Immature natural killer cell (primary cell): Measurements from ENCODE around the gene NDEL1. TPM values are rescaled to one million over a fixed set of nuclear protein-coding genes. Genes with fewer than 3 reads are reported as not detected.

Source experiments
- DNase-seq, 3 donors: peaks; one replicate each; pipeline ENCODE4 v3.0.0; 2022; ENCODE audit warnings: mixed read lengths in 1 of 3
- H3K27ac Mint-ChIP-seq, 6 donors: one replicate each; pipeline ENCODE4 v1.8.0; 2020; ENCODE audit warnings: mixed read lengths in 6 of 6, mild to moderate bottlenecking in 5 of 6, inconsistent platforms in 4 of 6, moderate library complexity in 3 of 6
- H3K27me3 Mint-ChIP-seq, 3 donors: one replicate each; pipeline ENCODE4 v1.8.0; 2020 to 2021; ENCODE audit warnings: low read depth in 3 of 3, mild to moderate bottlenecking in 3 of 3, mixed read lengths in 3 of 3, moderate library complexity in 3 of 3, inconsistent platforms in 1 of 3
- H3K36me3 Mint-ChIP-seq, 3 donors: one replicate each; pipeline ENCODE4 v1.8.0; 2020; ENCODE audit warnings: mixed read lengths in 3 of 3, inconsistent platforms in 2 of 3, mild to moderate bottlenecking in 2 of 3
- H3K4me1 Mint-ChIP-seq, 2 donors: one replicate each; pipeline ENCODE4 v1.8.0; 2020; ENCODE audit warnings: inconsistent platforms in 2 of 2, mild to moderate bottlenecking in 2 of 2, mixed read lengths in 2 of 2, moderate library complexity in 1 of 2
- H3K4me3 Mint-ChIP-seq, 5 donors: one replicate each; pipeline ENCODE4 v1.8.0; 2020; ENCODE audit warnings: mild to moderate bottlenecking in 5 of 5, mixed read lengths in 5 of 5, inconsistent platforms in 3 of 5, moderate library complexity in 3 of 5
- H3K9me3 Mint-ChIP-seq, 6 donors: one replicate each; pipeline ENCODE4 v1.8.0; 2020; ENCODE audit warnings: mild to moderate bottlenecking in 6 of 6, mixed read lengths in 6 of 6, inconsistent platforms in 4 of 6, moderate library complexity in 3 of 6
- polyA plus RNA-seq, 3 donors: library from polyadenylated mRNA; unstranded; fragments of 300-500 nt; fragmentation: Illumina TruSeq; gene quantifications; one replicate each; pipeline ENCODE4 v1.2.3, GENCODE V29; 2021

Gene NDEL1
- polyA plus RNA-seq, 3 donors from 2014 or later = 37.2 to 75.0 (median 54.4) TPM

GRCh38 chr17:8426094-8426720, 9.5 kb upstream of the NDEL1 start:
- Mint-ChIP-seq H3K27ac (no peak overlapping the region), H3K9me3 (no peaks in the 10 kb centered on the region), H3K4me1 (no peaks in the 10 kb centered on the region), H3K27me3 (peaks cover 6 to 9% (median 8%) of the 10 kb centered on the region in 3 donors), H3K4me3 (no peak overlapping the region), H3K36me3 (no peaks in the 10 kb centered on the region)
- DNase-seq = no peak

GRCh38 chr17:8426802-8427201, 8.9 kb upstream of the NDEL1 start:
- H3K4me1 Mint-ChIP-seq = no peaks in the 10 kb centered on the region
- no peak for DNase-seq
- no peaks in the 10 kb centered on the region for H3K36me3 Mint-ChIP-seq
- H3K27ac Mint-ChIP-seq = no peak overlapping the region
- H3K9me3 Mint-ChIP-seq = no peaks in the 10 kb centered on the region
- H3K27me3 Mint-ChIP-seq = peaks cover 6 to 8% (median 8%) of the 10 kb centered on the region in 3 donors
- H3K4me3 Mint-ChIP-seq = no peak overlapping the region

- Mint-ChIP-seq H3K36me3 (no peaks in the 10 kb centered on the region), H3K9me3 (no peaks in the 10 kb centered on the region)
Measured at GRCh38 chr17:8430966-8431365, 4.7 kb upstream of the NDEL1 start.

GRCh38 chr17:8436169-8436843, 622 bp downstream of the NDEL1 start:
- H3K4me3 Mint-ChIP-seq = peak overlapping the region; percentile 92 to 98 (median 96)
- H3K4me1 Mint-ChIP-seq = peaks cover 43 to 55% of the 10 kb centered on the region in 2 donors
- peak overlapping the region; percentile 94 to 99 (median 99) for H3K27ac Mint-ChIP-seq
- peak in 2 of 3 donors; percentile 44 to 71 for DNase-seq
- H3K36me3 Mint-ChIP-seq = peaks cover 0 to 6% (median 0%) of the 10 kb centered on the region in 3 donors
- peaks cover 0 to 18% (median 6%) of the 10 kb centered on the region in 3 donors for H3K27me3 Mint-ChIP-seq
- no peaks in the 10 kb centered on the region for H3K9me3 Mint-ChIP-seq

More at GRCh38 chr17:8430966-8431365, 4.7 kb upstream of the NDEL1 start:
- H3K4me3 Mint-ChIP-seq = no peak overlapping the region
- no peak overlapping the region for H3K27ac Mint-ChIP-seq
- H3K27me3 Mint-ChIP-seq = peaks cover 0 to 11% (median 5%) of the 10 kb centered on the region in 3 donors
- peaks cover 6 to 7% of the 10 kb centered on the region in 2 donors for H3K4me1 Mint-ChIP-seq
- no peak for DNase-seq

- H3K36me3 Mint-ChIP-seq = peaks cover 0 to 6% (median 0%) of the 10 kb centered on the region in 3 donors
- no peak for DNase-seq
- peak overlapping the region; percentile 94 to 99 (median 99) for H3K27ac Mint-ChIP-seq
- no peaks in the 10 kb centered on the region for H3K9me3 Mint-ChIP-seq
- H3K27me3 Mint-ChIP-seq = peaks cover 0 to 17% (median 6%) of the 10 kb centered on the region in 3 donors
- peak overlapping the region; percentile 92 to 98 (median 96) for H3K4me3 Mint-ChIP-seq
- peaks cover 47 to 60% of the 10 kb centered on the region in 2 donors for H3K4me1 Mint-ChIP-seq
Measured at GRCh38 chr17:8436844-8437171, 1.1 kb downstream of the NDEL1 start.

GRCh38 chr17:8438441-8438840, 2.8 kb downstream of the NDEL1 start:
- H3K36me3 Mint-ChIP-seq = peaks cover 0 to 6% (median 0%) of the 10 kb centered on the region in 3 donors
- H3K27me3 Mint-ChIP-seq = peaks cover 2 to 17% (median 4%) of the 10 kb centered on the region in 3 donors
- no peaks in the 10 kb centered on the region for H3K9me3 Mint-ChIP-seq
- peaks cover 58 to 75% of the 10 kb centered on the region in 2 donors for H3K4me1 Mint-ChIP-seq
- H3K27ac Mint-ChIP-seq = peak overlapping the region; percentile 30 to 82 (median 50)
- DNase-seq = peak in 1 of 3 donors; percentile 20
- H3K4me3 Mint-ChIP-seq = peak overlapping the region in 1 of 5 donors; percentile 60

GRCh38 chr17:8439681-8440080, 4.0 kb downstream of the NDEL1 start:
- Mint-ChIP-seq H3K27me3 (peaks cover 4 to 17% (median 4%) of the 10 kb centered on the region in 3 donors), H3K4me1 (peaks cover 68 to 87% of the 10 kb centered on the region in 2 donors), H3K4me3 (peak overlapping the region in 1 of 5 donors; percentile 12)

GRCh38 chr17:8441690-8442089, 6.0 kb downstream of the NDEL1 start:
- H3K4me1 Mint-ChIP-seq = peaks cover 58 to 87% of the 10 kb centered on the region in 2 donors
- peaks cover 0 to 25% (median 2%) of the 10 kb centered on the region in 3 donors for H3K36me3 Mint-ChIP-seq
- peak overlapping the region; percentile 3 to 64 (median 42) for H3K27ac Mint-ChIP-seq

More at GRCh38 chr17:8439681-8440080, 4.0 kb downstream of the NDEL1 start:
- peaks cover 0 to 14% (median 0%) of the 10 kb centered on the region in 3 donors for H3K36me3 Mint-ChIP-seq
- no peaks in the 10 kb centered on the region for H3K9me3 Mint-ChIP-seq
- peak overlapping the region in 4 of 6 donors; percentile 21 to 59 (median 26) for H3K27ac Mint-ChIP-seq
- no peak for DNase-seq

GRCh38 chr17:8442310-8442709, 6.6 kb downstream of the NDEL1 start:
- peaks cover 0 to 31% (median 4%) of the 10 kb centered on the region in 3 donors for H3K36me3 Mint-ChIP-seq
- H3K27ac Mint-ChIP-seq = peak overlapping the region in 1 of 6 donors; percentile 64
- no peak overlapping the region for H3K4me3 Mint-ChIP-seq
- peaks cover 54 to 83% of the 10 kb centered on the region in 2 donors for H3K4me1 Mint-ChIP-seq
- H3K27me3 Mint-ChIP-seq = peaks cover 0 to 7% (median 5%) of the 10 kb centered on the region in 3 donors
- H3K9me3 Mint-ChIP-seq = no peaks in the 10 kb centered on the region
- no peak for DNase-seq

More at GRCh38 chr17:8441690-8442089, 6.0 kb downstream of the NDEL1 start:
- peaks cover 0 to 6% (median 5%) of the 10 kb centered on the region in 3 donors for H3K27me3 Mint-ChIP-seq
- DNase-seq = no peak
- no peak overlapping the region for H3K4me3 Mint-ChIP-seq
- no peaks in the 10 kb centered on the region for H3K9me3 Mint-ChIP-seq

- peaks cover 46 to 83% of the 10 kb centered on the region in 2 donors for H3K4me1 Mint-ChIP-seq
- no peaks in the 10 kb centered on the region for H3K9me3 Mint-ChIP-seq
- peaks cover 0 to 7% (median 3%) of the 10 kb centered on the region in 3 donors for H3K27me3 Mint-ChIP-seq
- DNase-seq = no peak
- no peak overlapping the region for H3K4me3 Mint-ChIP-seq
- H3K27ac Mint-ChIP-seq = peak overlapping the region in 1 of 6 donors; percentile 47
- peaks cover 0 to 43% (median 10%) of the 10 kb centered on the region in 3 donors for H3K36me3 Mint-ChIP-seq
Measured at GRCh38 chr17:8443756-8444155, 8.1 kb downstream of the NDEL1 start.

- peaks cover 40 to 79% of the 10 kb centered on the region in 2 donors for H3K4me1 Mint-ChIP-seq
- peak overlapping the region in 2 of 6 donors; percentile 4 to 21 for H3K27ac Mint-ChIP-seq
- DNase-seq = no peak
- peaks cover 0 to 47% (median 13%) of the 10 kb centered on the region in 3 donors for H3K36me3 Mint-ChIP-seq
- H3K9me3 Mint-ChIP-seq = no peaks in the 10 kb centered on the region
- peaks cover 0 to 7% (median 3%) of the 10 kb centered on the region in 3 donors for H3K27me3 Mint-ChIP-seq
- no peak overlapping the region for H3K4me3 Mint-ChIP-seq
Measured at GRCh38 chr17:8444494-8444893, 8.8 kb downstream of the NDEL1 start.

- H3K4me3 Mint-ChIP-seq = no peak overlapping the region
- peaks cover 35 to 71% of the 10 kb centered on the region in 2 donors for H3K4me1 Mint-ChIP-seq
- DNase-seq = no peak
- peaks cover 2 to 48% (median 15%) of the 10 kb centered on the region in 3 donors for H3K36me3 Mint-ChIP-seq
- H3K27me3 Mint-ChIP-seq = peaks cover 0 to 7% (median 0%) of the 10 kb centered on the region in 3 donors
- H3K27ac Mint-ChIP-seq = no peak overlapping the region
- H3K9me3 Mint-ChIP-seq = no peaks in the 10 kb centered on the region
Measured at GRCh38 chr17:8445536-8445935, 9.9 kb downstream of the NDEL1 start.

- Mint-ChIP-seq H3K9me3 (no peaks in the 10 kb centered on the region), H3K4me3 (no peak overlapping the region), H3K27ac (no peak overlapping the region), H3K4me1 (peaks cover 21 to 53% of the 10 kb centered on the region in 2 donors), H3K27me3 (peaks cover 0 to 7% (median 0%) of the 10 kb centered on the region in 3 donors), H3K36me3 (peaks cover 15 to 62% (median 21%) of the 10 kb centered on the region in 3 donors)
- no peak for DNase-seq
Measured at GRCh38 chr17:8447799-8448198, 12.1 kb downstream of the NDEL1 start.

GRCh38 chr17:8448310-8448709, 12.6 kb downstream of the NDEL1 start:
- peaks cover 15 to 66% (median 23%) of the 10 kb centered on the region in 3 donors for H3K36me3 Mint-ChIP-seq
- H3K4me3 Mint-ChIP-seq = no peak overlapping the region
- H3K9me3 Mint-ChIP-seq = no peaks in the 10 kb centered on the region
- H3K27ac Mint-ChIP-seq = peak overlapping the region in 1 of 6 donors; percentile 19
- H3K4me1 Mint-ChIP-seq = peaks cover 17 to 48% of the 10 kb centered on the region in 2 donors
- H3K27me3 Mint-ChIP-seq = peaks cover 0 to 6% (median 0%) of the 10 kb centered on the region in 3 donors
- no peak for DNase-seq
